Neural progenitor cell (in vitro differentiated cells): ENCODE measurements around the gene SSBP2.

Experiments
- EZH2phosphoT487 ChIP-seq: fragments of 200-600 bp; sonication (generic); IDR thresholded peaks from 2 replicates; pipeline ENCODE4 v1.6.1; 2017; ENCODE audit warnings: antibody characterized with exemption
- TF ChIP-seq, protein P1 (sequence below): fragments of 200-600 bp; sonication (generic); IDR thresholded peaks from 2 replicates; pipeline ENCODE4 v1.5.1; 2017; ENCODE audit warnings: antibody characterized with exemption, mild to moderate bottlenecking

GRCh38 chr5:81786991-81787390 lies 36.1 kb upstream of the SSBP2 start:
- TF ChIP-seq, protein P1, sequence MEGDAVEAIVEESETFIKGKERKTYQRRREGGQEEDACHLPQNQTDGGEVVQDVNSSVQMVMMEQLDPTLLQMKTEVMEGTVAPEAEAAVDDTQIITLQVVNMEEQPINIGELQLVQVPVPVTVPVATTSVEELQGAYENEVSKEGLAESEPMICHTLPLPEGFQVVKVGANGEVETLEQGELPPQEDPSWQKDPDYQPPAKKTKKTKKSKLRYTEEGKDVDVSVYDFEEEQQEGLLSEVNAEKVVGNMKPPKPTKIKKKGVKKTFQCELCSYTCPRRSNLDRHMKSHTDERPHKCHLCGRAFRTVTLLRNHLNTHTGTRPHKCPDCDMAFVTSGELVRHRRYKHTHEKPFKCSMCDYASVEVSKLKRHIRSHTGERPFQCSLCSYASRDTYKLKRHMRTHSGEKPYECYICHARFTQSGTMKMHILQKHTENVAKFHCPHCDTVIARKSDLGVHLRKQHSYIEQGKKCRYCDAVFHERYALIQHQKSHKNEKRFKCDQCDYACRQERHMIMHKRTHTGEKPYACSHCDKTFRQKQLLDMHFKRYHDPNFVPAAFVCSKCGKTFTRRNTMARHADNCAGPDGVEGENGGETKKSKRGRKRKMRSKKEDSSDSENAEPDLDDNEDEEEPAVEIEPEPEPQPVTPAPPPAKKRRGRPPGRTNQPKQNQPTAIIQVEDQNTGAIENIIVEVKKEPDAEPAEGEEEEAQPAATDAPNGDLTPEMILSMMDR = no peak
- TF ChIP-seq EZH2phosphoT487 = no peak
